Measurements from ENCODE around the gene VMO1.
A peak's percentile ranks its signal among the peaks of the same experiment; 100 is the strongest.

Gene VMO1

DNA sequence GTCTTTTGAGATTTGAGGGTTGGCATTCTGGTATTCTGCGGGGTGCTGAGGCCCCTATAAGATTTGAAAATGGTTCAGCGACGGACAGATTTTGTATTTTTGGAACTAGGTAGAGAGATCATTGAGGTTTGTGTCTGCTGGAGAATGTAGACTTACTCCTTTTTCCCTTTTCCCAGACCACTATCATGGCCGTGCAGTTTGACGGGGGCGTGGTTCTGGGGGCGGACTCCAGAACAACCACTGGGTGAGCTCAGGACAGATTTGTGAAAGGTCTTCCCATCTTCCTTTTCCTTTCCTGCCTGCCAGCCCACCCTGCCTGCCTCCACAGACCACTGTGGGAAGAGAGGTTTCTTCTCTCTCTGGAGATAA is 10.4 kb upstream of the VMO1 start:
- peak; percentile 56 for DNase-seq

DNA sequence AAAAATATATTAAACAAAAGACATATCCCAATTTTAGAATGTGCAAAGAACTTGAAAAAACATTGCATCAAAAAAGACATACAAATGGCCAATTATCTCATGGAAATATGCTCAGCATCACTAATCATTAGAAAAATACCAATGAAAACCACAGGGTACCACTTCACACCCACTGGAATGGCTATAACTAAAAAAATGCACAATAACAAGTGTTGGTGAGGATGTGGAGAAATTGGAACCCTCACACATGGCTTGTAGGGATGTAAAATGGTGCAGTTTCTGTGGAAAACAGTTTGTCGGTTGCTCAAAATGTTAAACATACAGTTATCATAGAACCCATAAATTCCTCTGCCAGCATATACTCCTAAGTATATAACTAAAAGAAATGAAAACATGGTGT is 9.0 kb upstream of the VMO1 start:
- no peak for DNase-seq

DNA sequence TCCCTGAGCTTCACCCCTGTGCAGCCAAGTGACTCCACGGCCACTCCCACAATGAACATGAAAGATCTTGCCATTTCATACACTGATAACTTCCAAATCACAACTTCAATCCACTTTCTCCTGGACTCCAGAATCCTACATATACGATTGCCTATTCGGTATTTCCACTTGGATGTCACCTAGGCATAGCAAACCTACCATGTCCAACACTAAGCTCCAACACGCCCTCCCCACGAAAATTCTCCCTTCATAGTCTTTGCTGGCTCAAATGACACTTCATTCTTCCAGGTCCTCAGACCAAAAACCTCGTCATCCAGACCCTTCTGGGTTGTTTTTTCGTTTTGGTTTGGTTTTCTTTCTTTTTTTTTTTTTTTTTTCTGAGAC is 4.5 kb upstream of the VMO1 start:
- no peak for DNase-seq

DNA sequence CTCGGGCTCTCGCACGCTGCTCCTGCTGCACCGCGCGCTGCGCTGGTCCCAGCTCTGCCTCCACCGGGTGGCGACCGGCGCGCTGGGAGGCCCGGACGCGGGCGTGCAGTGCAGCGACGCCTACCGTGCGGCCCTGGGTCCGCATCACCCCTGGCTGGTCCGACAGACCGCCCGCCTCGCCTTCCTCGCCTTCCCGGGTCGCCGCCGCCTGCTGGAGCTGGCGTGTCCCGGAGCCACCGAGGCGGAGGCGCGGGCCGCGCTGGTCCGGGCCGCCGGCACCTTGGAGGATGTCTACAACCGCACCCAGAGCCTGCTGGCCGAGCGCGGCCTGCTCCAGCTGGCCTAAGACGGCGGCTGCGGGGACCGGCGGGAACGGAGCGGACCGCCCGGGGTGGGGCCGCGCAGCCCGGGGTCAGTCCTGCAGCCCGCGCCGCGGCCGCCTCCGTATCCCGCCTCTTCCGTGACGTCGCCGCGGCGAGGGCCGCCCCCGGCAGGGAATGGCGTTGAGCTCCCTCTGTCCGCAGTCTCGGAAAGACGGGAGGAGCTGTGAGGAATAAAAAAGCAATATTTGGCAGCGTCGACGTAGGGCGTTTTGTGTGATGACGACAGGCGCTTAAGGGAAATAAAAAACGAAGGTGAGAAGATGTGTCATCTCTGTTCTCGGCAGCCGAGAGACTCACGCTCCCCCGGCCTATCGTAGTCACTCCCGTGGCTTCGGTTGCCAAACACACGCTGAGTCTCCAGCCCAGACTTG is 4.0 kb upstream of the VMO1 start:
- DNase-seq, result peak; percentile 89

DNA sequence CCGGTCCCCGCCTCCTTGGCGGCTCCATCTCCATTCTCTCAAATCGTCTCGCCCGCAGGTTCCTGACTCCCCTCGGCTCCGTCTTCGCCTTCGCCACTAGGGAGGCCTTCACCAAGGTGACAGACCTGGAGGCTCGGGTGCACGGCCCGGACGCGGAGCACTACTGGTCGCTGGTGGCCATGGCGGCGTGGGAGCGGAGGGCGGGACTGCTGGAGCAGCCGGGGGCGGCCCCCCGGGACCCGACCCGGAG is 3.5 kb upstream of the VMO1 start:
- no peak for DNase-seq

DNA sequence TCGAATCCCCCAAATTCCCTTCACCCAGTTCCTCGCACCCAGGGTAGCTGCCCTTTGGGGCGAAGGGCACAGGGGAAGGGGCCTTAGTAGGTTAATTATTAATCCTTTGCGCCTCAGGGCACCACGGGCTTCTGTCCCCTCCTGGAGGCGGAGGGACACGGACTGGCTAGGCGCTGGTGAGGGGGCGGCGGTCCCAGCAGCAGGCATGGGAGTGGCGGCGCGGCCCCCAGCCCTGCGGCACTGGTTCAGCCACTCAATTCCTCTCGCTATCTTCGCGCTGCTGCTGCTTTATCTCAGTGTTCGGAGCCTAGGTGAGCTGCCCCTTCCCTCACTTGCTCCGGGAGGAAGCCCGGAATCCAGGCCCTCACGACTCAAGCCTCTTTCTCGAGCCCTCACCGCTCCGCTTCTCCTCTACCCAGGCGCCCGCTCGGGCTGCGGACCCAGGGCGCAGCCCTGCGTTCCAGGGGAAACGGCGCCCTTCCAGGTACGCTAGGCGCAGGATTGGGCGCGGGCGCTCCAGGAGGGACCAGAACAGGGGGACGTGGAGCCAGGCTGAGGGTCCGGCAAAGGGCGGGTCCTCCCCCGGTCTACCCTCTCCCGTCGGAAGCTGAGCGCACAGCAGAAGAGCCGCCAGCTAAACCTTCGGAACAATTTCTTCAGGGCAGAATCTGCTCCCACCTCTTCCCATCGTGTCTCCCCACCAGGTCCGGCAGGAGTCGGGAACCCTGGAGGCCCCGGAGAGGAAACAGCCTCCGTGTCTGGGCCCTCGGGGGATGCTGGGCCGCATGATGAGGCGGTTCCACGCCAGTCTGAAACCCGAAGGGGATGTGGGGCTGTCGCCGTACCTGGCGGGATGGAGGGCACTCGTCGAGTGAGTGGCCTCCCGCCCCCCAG is 2.9 kb upstream of the VMO1 start, which contains the start of gene GLTPD2:
GLTPD2 (plus strand) TSS at position 158 of the 894 bp plus-strand sequence; CDS start at position 206, 48 bp downstream.
- no peak for DNase-seq

DNA sequence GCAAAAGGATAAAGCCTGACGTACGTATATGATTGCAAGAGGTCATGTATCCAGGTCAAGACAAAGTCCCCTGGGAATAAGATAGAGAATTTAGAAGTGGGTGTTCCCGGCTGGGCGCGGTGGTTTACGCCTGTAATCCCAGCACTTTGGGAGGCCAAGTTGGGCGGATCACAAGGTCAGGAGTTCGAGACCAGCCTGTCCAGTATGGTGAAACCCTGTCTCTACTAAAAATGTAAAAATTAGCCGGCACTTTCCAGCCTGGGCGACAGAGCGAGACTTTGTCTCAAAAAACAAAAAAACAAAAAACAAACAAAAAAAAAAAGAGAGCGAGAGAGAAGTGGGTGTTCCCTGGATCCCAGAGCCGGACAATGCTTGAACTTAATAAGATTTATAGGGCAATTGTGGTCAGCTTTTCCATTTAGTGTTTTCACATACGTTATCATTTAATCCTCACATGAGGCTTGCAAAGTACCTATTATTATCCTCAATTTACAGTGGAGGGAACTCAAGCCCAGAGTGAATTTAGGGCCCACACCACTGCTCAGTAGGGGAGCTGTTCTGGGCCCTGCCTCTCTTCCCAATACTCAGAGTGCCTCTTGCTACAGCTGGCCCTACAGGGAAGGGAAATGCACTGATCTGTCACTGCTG is 2.1 kb upstream of the VMO1 start:
- no peak for DNase-seq

DNA sequence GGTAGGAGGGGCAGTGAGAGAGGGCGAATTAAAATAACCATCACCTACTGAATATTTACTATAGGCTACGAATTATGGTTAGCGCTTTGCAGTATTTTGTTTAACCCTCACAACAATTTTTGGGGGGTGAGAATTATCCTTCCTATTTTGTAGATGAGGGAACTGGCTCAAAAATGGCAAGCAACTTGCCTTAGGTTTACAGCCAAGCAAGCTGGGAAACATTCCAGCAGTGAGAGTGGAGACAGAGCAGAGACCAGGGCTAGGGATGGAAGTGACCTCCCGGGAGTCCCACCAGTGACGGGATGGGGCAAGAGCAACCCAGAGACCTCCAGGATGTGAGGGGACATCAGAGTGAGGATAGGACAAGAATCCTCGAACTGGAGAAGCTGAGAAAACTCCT is 352 bp upstream of the VMO1 start:
- DNase-seq, result no peak

DNA sequence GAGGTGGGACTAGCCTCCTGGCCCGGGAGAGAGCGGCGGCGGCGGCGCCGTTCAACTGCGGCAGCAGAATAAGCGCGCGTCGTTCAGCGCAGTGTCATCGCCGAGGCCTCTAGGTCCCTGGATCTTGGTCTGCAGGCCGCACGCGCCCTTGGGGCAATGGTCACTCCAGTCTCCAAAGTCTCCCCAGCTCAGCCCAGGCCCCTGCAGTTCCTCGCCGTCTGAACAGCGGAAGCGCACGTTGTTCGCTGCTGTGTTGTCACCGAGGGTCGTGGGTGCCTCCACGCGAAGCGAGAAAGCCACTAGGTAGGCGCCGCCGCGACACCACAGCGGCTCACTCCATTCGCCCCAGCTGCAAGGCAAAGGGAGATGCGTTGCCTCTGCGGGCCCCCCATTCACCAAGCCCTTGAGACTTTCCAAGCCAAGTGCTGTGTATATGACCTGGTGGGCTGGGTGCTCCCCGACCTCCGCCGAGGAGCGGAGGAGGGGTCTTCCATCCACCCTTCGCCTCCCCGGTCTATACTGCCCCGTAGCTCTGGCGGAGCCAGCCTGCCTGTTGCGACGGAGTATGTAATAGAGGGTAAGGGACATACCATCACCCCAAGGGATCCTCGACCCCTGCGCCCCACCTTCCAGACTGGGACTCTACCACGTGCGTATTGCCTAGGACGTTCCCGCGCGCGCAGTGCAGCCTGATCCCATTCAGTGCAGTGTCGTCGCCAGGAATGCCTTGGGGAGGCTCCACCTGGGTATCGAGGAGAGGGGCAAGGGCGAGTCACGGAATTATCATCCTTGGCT is 656 bp downstream of the VMO1 start:
- no peak for DNase-seq

DNA sequence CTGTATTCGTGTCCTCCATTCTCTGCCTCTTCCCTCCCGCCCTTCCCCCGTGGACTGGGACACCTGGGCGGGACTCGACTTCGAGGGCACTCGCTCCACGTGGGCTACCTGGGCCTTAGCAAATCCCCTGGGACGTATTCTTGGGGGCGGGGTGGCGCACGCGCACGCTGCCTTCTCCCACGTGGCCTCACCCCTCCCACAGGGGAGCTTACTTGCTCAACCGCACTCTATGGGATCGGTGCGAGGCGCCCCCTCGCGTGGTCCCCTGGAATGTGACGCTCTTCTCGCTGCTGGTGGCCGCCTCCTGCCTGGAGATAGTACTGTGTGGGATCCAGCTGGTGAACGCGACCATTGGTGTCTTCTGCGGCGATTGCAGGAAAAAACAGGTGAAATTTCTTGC is 3.5 kb downstream of the VMO1 start:
- DNase-seq, result no peak

DNA sequence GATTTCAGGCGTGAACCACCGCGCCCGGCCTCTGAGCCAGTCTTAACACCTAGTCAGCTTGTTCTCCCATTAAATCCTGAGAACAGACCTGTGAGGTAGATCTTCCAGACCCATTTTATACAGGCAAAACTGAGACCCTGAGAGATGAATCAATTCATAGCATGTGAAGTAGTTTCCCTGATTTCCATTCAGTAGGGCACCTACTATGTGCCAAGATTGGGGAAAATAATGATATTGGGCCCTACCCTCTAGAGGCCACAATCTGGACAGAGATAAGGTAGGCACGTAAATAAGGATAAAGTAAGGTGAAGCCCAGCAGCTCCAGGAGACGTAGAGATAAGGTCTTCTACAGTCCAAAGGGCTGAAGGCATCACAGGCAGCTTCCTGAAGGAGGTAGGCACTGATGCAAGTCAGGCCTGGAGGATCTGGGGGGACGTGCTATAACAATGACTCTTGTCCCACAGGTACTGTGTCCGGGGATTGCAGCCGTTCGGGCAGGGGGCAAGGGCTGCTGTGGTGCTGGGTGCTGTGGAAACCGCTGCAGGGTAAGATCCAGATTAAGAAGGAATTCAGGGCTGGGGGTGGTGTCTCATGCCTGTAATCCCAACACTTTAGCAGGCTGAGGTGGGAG is 5.7 kb downstream of the VMO1 start:
- no peak for DNase-seq

DNA sequence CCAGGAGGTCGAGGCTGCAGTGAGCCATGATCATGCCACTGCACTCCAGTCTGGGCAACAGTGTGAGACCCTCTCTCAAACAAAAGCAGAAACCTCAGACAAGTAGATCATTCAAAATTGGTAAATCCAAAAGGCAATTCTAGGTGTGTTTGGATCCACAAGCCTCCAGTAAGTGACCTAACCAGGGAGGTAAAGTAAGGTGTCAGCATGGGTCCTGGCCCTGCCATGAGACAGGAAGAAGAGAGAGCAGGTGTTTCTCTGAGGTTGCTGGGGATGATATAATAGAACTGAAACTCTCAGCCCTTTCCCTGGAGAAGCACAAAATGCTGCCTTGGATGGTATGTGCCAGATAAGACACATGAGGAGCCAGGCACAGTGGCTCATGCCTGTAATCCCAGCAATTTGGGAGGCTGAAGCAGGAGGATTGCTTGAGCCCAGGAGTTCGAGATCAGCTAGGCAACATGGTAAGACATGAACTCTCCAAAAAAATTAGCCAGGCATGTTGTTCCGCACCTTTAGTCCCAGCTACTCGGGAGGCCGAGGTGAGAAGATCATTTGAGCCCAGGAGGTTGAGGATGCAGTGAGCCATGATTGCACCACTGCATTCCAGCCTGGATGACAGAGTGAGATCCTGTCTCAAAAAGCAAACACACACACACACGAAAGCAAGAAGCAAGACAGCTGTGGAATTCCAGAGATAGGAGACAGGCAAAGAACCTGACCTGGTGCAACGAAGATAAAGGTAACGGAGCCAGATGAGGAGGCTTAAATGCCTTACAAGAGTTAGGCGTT is 8.0 kb downstream of the VMO1 start:
- no peak for DNase-seq

DNA sequence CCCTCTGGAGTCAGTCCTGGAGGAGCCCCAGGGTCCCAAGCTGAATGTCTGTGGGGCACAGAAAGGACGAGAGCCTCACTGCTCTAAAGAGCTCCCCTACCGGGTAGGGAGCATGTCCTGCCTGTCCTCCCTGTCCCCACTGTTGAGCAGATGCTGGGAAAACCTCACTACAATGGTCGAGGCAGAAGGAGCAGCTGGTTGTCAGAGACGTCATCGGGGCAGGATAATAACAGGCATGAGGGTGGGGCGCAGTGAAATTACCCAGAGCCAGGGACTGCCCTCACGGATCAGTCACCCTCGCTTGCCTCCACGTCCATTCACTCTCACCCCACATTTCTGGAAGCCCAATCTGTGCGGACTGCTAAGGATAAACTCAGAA is 13.9 kb downstream of the VMO1 start:
- no peak for DNase-seq

DNA sequence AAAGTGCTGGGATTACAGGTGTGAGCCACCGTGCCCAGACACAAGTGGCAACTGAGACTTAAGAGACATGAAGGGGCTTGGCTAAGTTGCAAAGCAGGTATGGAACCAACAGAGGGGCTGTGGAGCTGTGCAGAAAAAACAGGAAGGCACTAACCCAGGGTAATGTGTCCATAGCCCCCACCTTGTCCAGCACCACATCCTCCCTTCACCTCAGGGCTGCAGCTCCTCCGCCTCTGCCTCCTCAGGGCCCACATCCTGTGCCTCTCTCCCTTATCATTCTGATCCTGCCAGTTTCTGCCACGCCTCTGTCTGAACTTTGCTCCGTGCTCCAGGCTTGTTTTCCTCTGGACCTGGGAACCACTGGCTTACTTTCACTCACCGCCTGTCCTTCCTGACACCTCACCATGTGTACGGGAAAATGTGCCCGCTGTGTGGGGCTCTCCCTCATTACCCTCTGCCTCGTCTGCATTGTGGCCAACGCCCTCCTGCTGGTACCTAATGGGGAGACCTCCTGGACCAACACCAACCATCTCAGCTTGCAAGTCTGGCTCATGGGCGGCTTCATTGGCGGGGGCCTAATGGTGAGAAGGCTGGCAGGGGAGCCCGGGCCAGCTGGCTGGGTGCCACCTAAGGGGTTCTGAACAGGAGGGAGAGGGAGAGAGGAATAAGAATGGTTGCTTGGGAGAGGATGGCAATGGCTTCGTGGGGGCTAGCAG is 14.5 kb downstream of the VMO1 start, which contains the start of gene TM4SF5:
TM4SF5 (plus strand) TSS at position 368 of the 716 bp plus-strand sequence; CDS start at position 405, 37 bp downstream.
- no peak for DNase-seq

DNA sequence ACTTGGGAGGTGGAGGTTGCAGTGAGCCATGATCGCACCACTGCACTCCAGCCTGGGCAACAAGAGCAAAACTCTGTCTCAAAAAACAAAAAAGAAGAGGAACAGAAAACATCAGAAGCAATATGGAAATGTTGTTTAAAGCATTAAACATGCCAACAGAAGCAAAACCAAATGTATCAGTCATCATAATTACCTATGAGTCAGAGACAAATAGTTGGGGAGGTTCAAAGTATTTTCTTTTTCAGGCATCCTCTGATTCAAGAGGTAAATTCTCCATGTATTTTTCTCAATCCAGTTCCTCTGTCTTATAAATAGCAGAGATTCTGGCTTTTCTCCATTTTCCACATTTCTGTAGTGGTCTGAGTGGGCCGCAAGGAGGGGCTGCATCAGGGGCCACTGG is 16.5 kb downstream of the VMO1 start:
- peak; percentile 37 for DNase-seq

DNA sequence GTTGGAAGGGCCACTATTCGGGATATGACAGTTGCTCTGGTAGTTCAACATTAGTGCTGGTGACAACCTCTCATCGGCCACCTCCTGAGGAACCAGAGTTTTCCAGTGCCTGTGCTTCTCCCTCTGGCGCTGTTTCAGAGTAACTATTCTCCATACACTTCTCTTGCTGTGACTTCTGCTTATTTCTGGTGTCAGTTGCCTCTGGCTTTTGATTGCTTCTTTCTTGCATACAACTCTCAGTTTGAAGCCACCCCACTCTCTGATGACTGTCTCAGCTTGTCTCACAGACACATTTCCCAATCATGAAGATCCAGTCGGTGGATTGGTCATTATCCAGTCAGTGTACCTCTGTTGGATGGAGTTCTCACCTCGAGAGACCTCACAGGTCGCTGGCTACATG is 17.9 kb downstream of the VMO1 start:
- no peak for DNase-seq

DNA sequence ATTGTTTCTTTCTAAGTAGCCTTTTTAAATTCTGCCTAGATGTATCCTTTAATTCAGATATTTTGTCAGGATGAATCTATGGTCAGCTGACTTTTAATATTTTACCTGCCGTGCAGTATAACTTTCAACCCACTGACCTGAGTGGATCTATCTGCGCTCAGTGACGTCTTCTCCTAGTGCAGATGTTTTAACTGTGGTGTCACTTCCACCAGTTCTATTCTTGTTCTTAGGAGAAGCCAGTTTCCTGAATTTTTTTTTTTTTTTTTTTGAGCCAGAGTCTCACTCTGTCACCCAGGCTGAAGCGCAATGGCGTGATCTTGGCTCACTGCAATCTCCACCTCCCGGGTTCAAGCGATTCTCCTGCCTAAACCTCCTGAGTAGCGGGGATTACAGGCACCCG is 19.4 kb downstream of the VMO1 start:
- DNase-seq, result no peak

DNA sequence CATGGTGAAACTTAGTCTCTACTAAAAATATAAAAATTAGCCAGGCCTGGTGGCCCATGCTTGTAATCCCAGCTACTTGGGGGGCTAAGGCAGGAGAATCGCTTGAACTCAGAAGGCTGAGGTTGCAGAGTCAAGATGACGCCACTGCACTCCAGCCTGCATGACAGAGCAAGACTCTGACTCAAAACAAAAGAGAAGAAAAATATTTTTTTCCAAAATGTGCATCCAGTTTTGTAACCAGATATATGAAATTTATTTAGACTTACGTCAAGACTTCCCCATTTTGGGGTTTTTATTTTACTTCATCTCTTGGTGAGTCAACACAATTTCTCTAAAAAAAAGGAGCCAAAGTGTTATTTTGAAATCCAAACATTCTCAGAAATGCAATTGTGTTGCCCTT is 20.0 kb downstream of the VMO1 start:
- DNase-seq, result no peak

DNA sequence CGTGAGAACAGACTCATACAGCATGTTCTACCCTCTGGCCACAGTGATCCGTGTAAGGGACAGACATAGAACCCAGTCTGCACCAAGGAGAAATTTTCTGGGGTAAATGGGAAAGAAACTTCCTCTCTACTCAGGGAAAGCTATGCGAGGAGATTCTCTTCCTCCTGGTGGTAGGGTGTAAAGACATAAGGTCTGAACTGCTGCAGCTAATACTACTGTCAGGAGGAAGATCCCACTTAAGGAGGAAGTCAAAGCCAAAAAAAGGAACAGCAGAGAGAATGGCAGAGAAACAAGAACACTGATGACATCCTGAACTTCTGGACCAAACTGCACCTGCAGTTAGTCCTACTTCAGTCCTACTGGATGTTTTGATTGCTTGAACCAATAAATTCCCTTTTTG is 21.6 kb downstream of the VMO1 start:
- no peak for DNase-seq

DNA sequence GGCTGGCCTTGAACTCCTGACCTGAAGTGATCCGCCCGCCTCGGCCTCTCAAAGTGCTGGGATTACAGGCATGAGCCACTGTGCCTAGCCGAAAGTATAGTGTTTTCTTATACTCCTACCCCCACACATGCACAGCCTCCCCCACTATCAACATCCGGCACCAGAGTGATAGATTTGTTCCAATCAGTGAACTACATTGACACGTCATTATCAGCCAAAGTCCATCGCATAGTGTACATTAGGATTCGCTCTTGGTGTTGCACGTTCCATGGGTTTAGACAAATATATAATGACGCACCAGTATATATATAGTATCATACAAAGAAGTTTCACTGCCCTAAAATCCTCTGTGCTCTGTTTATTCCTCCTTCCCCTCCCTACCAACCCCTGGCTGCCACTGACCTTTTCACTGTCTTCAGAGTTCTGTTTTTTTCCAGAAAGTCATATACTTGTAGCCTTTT is 26.4 kb downstream of the VMO1 start:
- no peak for DNase-seq

DNA sequence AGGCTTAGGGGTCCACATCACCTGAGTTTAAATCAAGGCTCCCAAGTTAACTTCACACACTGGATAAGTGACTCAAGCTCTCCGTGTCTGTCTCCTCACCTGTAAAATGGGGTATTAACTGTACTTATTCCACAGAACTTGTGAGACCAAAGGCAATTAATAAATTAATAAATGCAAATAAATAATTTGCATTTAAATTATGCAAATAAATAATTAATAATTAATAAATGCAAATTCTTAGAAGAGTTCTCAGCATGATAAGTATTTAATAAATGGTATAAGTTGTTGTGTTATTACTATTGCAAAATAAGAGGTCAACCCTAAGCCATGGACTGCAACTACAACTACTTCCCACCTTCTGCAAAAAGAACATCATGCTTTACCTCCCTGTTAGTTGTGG is 32.8 kb downstream of the VMO1 start:
- no peak for DNase-seq

Data from EL (cell line).